HG03135 (cell line): ENCODE results near the gene DCAF15.

ENCODE experiments used
- ATAC-seq: cut with Tn5 transposase; IDR thresholded peaks from one replicate; pipeline ENCODE4 v1.9.1; 2021; ENCODE audit warnings: mild to moderate bottlenecking, moderate library complexity; ENCODE audit not compliant: unreplicated experiment

Gene DCAF15

GRCh38 chr19:13930402-13930801 is 21.9 kb upstream of the DCAF15 start:
- ATAC-seq: no peak

GRCh38 chr19:13931391-13932148 is 20.7 kb upstream of the DCAF15 start:
- ATAC-seq: no peak

GRCh38 chr19:13932149-13932637 is 20.1 kb upstream of the DCAF15 start:
- no peak for ATAC-seq

GRCh38 chr19:13932911-13933393 is 19.4 kb upstream of the DCAF15 start:
- ATAC-seq: no peak

GRCh38 chr19:13934785-13935109 is 17.6 kb upstream of the DCAF15 start:
- no peak for ATAC-seq

GRCh38 chr19:13935765-13936510 is 16.4 kb upstream of the DCAF15 start:
- ATAC-seq: no peak

GRCh38 chr19:13937479-13938300 is 14.6 kb upstream of the DCAF15 start:
- ATAC-seq: no peak

- no peak for ATAC-seq
These were observed 13.8 kb upstream of the DCAF15 start, which contains the start of gene PODNL1 for GRCh38 chr19:13938301-13939064. Gene PODNL1 (minus strand): TSS chr19:13938417. CDS start chr19:13938181, 236 bp downstream.

- ATAC-seq: no peak
These were observed 10.2 kb upstream of the DCAF15 start for GRCh38 chr19:13942023-13942684.

GRCh38 chr19:13946414-13946813 is 5.9 kb upstream of the DCAF15 start:
- ATAC-seq: no peak

GRCh38 chr19:13951043-13951442 is 1.3 kb upstream of the DCAF15 start:
- ATAC-seq: no peak

- no peak for ATAC-seq
These were observed 533 bp upstream of the DCAF15 start for GRCh38 chr19:13951799-13952153.

- no peak for ATAC-seq
These were observed 722 bp downstream of the DCAF15 start for GRCh38 chr19:13952931-13953531.

GRCh38 chr19:13954185-13954584 is 1.9 kb downstream of the DCAF15 start:
- no peak for ATAC-seq

GRCh38 chr19:13955662-13956364 is 3.5 kb downstream of the DCAF15 start:
- no peak for ATAC-seq

GRCh38 chr19:13956365-13956744 is 4.0 kb downstream of the DCAF15 start:
- ATAC-seq: no peak

- no peak for ATAC-seq
These were observed 4.7 kb downstream of the DCAF15 start for GRCh38 chr19:13957051-13957450.

- no peak for ATAC-seq
These were observed 5.7 kb downstream of the DCAF15 start for GRCh38 chr19:13958043-13958442.
